ENCODE measurements around the gene SEC14L1. TPM values are rescaled to one million over a fixed set of nuclear protein-coding genes. Genes with fewer than 3 reads are reported as not detected.
"Not testable (repeated sequence)": the region's sequence is repeated elsewhere in the genome, so short reads cannot be mapped to it uniquely, and the experiment has no call there.

SEC14L1 gene
- total RNA-seq = 100 to 1,000 TPM in 1 of 2 experiments, 10 to 100 TPM in 1; 98.5 to 146 TPM

- ATAC-seq = peak; percentile 45
- Mint-ChIP-seq H3K9me3 (ENCODE audit: low read depth) (peaks cover 14% of the 10 kb centered on the region), H3K27me3 (no peaks in the 10 kb centered on the region), H3K4me3 (peak within 1 kb of the TSS; percentile 88), H3K27ac (peak within 1 kb of the TSS; percentile 90), H3K36me3 (peaks cover 53% of the 10 kb centered on the region), H3K4me1 (peaks cover 69% of the 10 kb centered on the region)
- DNase-seq = peak; percentile 72
- CTCF ChIA-PET = interaction anchor here (1.0 to 4.8 kb wide), 8 partner anchors 12 to 94 kb away, joined by 4 to 32 read pairs (median 6); no protein-coding TSS in a partner anchor
These were observed at the start of gene SEC14L1 for GRCh38 chr17:77140878-77141767. Gene SEC14L1, plus strand, starts transcription at chr17:77140969. Its CDS starts 2,628 bp downstream, at chr17:77143597.

- CTCF ChIA-PET = no interaction called here
- no peak overlapping the region for H3K4me3 Mint-ChIP-seq
- peaks cover 48% of the 10 kb centered on the region for H3K36me3 Mint-ChIP-seq
- peaks cover 60% of the 10 kb centered on the region for H3K4me1 Mint-ChIP-seq
- ATAC-seq = no peak
- no peaks in the 10 kb centered on the region for H3K9me3 Mint-ChIP-seq (ENCODE audit: low read depth)
- H3K27me3 Mint-ChIP-seq = no peaks in the 10 kb centered on the region
- DNase-seq = no peak
- no peak overlapping the region for H3K27ac Mint-ChIP-seq
These were observed 48.7 kb upstream of the SEC14L1 start for GRCh38 chr17:77092025-77092424.

GRCh38 chr17:77095461-77095860 lies 45.3 kb upstream of the SEC14L1 start:
- CTCF ChIA-PET = interaction anchor here (0.5 kb wide), 1 partner anchor 55 kb away, joined by 3 read pairs; no protein-coding TSS in a partner anchor
- H3K4me3 Mint-ChIP-seq = no peak overlapping the region
- H3K27me3 Mint-ChIP-seq = no peaks in the 10 kb centered on the region
- H3K9me3 Mint-ChIP-seq (ENCODE audit: low read depth) = no peaks in the 10 kb centered on the region
- no peak for ATAC-seq
- H3K36me3 Mint-ChIP-seq = peaks cover 49% of the 10 kb centered on the region
- DNase-seq = no peak
- H3K4me1 Mint-ChIP-seq = peaks cover 56% of the 10 kb centered on the region
- H3K27ac Mint-ChIP-seq = no peak overlapping the region

GRCh38 chr17:77096570-77097214 lies 44.1 kb upstream of the SEC14L1 start:
- peaks cover 44% of the 10 kb centered on the region for H3K36me3 Mint-ChIP-seq

GRCh38 chr17:77097631-77098180 lies 43.1 kb upstream of the SEC14L1 start:
- Mint-ChIP-seq H3K4me3 (no peak overlapping the region), H3K36me3 (peaks cover 39% of the 10 kb centered on the region), H3K27ac (peak overlapping the region; percentile 44), H3K4me1 (peaks cover 40% of the 10 kb centered on the region), H3K27me3 (no peaks in the 10 kb centered on the region), H3K9me3 (ENCODE audit: low read depth) (no peaks in the 10 kb centered on the region)
- ATAC-seq (no peak), DNase-seq (no peak)
- CTCF ChIA-PET = interaction anchor here (0.7 to 4.3 kb wide), 4 partner anchors 10 to 150 kb away, joined by 3 to 26 read pairs (median 4); no protein-coding TSS in a partner anchor

More at GRCh38 chr17:77096570-77097214, 44.1 kb upstream of the SEC14L1 start:
- Mint-ChIP-seq H3K27ac (peak overlapping the region; percentile 44), H3K4me3 (no peak overlapping the region), H3K9me3 (ENCODE audit: low read depth) (no peaks in the 10 kb centered on the region), H3K4me1 (peaks cover 46% of the 10 kb centered on the region), H3K27me3 (no peaks in the 10 kb centered on the region)
- CTCF ChIA-PET = interaction anchor here (0.7 to 4.3 kb wide), 4 partner anchors 9 to 50 kb away, joined by 3 to 26 read pairs (median 5); no protein-coding TSS in a partner anchor
- no peak for DNase-seq
- ATAC-seq = peak; percentile 71

GRCh38 chr17:77098884-77099545 lies 41.8 kb upstream of the SEC14L1 start:
- H3K27ac Mint-ChIP-seq = peak overlapping the region; percentile 54
- peaks cover 35% of the 10 kb centered on the region for H3K4me1 Mint-ChIP-seq
- H3K4me3 Mint-ChIP-seq = no peak overlapping the region
- ATAC-seq = no peak
- CTCF ChIA-PET = interaction anchor here (0.7 to 4.3 kb wide), 4 partner anchors 8 to 116 kb away, joined by 3 to 26 read pairs (median 4); no protein-coding TSS in a partner anchor
- no peaks in the 10 kb centered on the region for H3K27me3 Mint-ChIP-seq
- H3K36me3 Mint-ChIP-seq = peaks cover 28% of the 10 kb centered on the region
- no peak for DNase-seq
- H3K9me3 Mint-ChIP-seq (ENCODE audit: low read depth) = no peaks in the 10 kb centered on the region

DNA sequence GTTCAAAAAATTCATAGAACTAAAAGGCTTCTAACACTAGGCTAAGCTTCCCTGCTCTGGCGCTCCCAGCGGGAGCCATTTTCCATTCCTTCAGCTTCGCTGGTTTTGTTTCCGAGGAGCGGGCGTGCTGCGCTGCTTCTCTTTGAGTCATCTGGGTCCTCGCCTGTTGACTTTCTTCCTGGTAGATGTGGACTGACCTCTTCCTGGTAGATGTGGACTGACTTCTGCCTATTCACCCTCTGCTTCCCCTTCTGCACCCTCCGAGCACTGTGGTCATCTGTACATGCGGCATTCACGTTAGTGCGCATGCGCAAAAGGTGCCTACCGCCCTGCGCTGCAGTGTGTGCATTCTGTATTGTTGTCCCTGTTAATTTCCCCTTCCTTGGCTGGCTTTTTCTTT lies 40.8 kb upstream of the SEC14L1 start:
- CTCF ChIA-PET = interaction anchor here (1.1 to 4.3 kb wide), 3 partner anchors 13 to 115 kb away, joined by 3 to 26 read pairs (median 4); no protein-coding TSS in a partner anchor
- DNase-seq = no peak
- H3K4me1 Mint-ChIP-seq = peaks cover 37% of the 10 kb centered on the region
- H3K27me3 Mint-ChIP-seq = no peaks in the 10 kb centered on the region
- no peak overlapping the region for H3K27ac Mint-ChIP-seq
- H3K4me3 Mint-ChIP-seq = no peak overlapping the region
- peaks cover 23% of the 10 kb centered on the region for H3K36me3 Mint-ChIP-seq
- ATAC-seq = no peak
- H3K9me3 Mint-ChIP-seq (ENCODE audit: low read depth) = no peaks in the 10 kb centered on the region

- Mint-ChIP-seq H3K4me3 (no peak overlapping the region), H3K36me3 (peaks cover 19% of the 10 kb centered on the region), H3K27ac (no peak overlapping the region), H3K27me3 (no peaks in the 10 kb centered on the region), H3K4me1 (peaks cover 38% of the 10 kb centered on the region), H3K9me3 (ENCODE audit: low read depth) (no peaks in the 10 kb centered on the region)
- ATAC-seq (no peak), DNase-seq (no peak)
- CTCF ChIA-PET = interaction anchor here (0.7 to 1.7 kb wide), 3 partner anchors 11 to 26 kb away, joined by 3 to 9 read pairs (median 3); no protein-coding TSS in a partner anchor
These were observed 39.0 kb upstream of the SEC14L1 start for GRCh38 chr17:77101521-77102410.

- not testable (repeated sequence) for DNase-seq; H3K4me3 Mint-ChIP-seq; H3K27ac Mint-ChIP-seq; H3K27me3 Mint-ChIP-seq; H3K9me3 Mint-ChIP-seq (ENCODE audit: low read depth); ATAC-seq
- Mint-ChIP-seq H3K36me3 (peaks cover 17% of the 10 kb centered on the region), H3K4me1 (peaks cover 41% of the 10 kb centered on the region)
- CTCF ChIA-PET = interaction anchor here (0.7 to 1.7 kb wide), 3 partner anchors 15 to 27 kb away, joined by 3 to 9 read pairs (median 3); no protein-coding TSS in a partner anchor
These were observed 38.2 kb upstream of the SEC14L1 start for GRCh38 chr17:77102411-77103134.

DNA sequence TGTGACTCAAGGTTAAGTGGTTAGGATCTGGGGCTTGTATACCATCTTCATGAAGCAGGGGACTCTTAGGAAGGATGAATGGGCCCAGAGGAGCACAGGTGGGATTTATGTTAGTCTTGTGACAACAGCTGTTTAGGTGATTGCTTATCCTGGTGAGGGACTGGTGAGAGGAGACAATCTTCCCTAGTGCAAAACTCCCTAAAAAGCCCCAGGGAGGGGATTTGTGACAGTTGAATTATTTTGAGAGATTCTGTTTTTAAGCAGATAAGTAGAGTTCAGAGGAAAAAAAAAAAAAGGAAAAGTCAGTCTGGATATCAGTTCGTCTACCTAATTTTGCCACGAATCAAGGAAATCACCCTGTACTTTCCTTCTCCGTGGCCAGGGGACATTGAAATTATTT lies 35.1 kb upstream of the SEC14L1 start:
- Mint-ChIP-seq H3K36me3 (peaks cover 5% of the 10 kb centered on the region), H3K27ac (peak overlapping the region; percentile 59), H3K4me1 (peaks cover 46% of the 10 kb centered on the region), H3K9me3 (ENCODE audit: low read depth) (no peaks in the 10 kb centered on the region), H3K27me3 (no peaks in the 10 kb centered on the region), H3K4me3 (no peak overlapping the region)
- CTCF ChIA-PET = interaction anchor here (3.3 kb wide), 1 partner anchor 19 kb away, joined by 22 read pairs; no protein-coding TSS in a partner anchor
- no peak for ATAC-seq
- DNase-seq = no peak

GRCh38 chr17:77106874-77107358 lies 33.9 kb upstream of the SEC14L1 start:
- no peaks in the 10 kb centered on the region for H3K27me3 Mint-ChIP-seq
- H3K36me3 Mint-ChIP-seq = peaks cover 4% of the 10 kb centered on the region
- H3K4me1 Mint-ChIP-seq = peaks cover 52% of the 10 kb centered on the region
- H3K9me3 Mint-ChIP-seq (ENCODE audit: low read depth) = no peaks in the 10 kb centered on the region
- DNase-seq (peak; percentile 59), ATAC-seq (peak; percentile 66)
- CTCF ChIA-PET = interaction anchor here (0.7 to 3.3 kb wide), 7 partner anchors 8 to 39 kb away, joined by 3 to 22 read pairs (median 5); no protein-coding TSS in a partner anchor
- peak overlapping the region; percentile 66 for H3K4me3 Mint-ChIP-seq
- peak overlapping the region; percentile 91 for H3K27ac Mint-ChIP-seq
